SU-DHL-6 (cell line): ENCODE data around the gene RTF1.
"Not testable (repeated sequence)": the region's sequence is repeated elsewhere in the genome, so short reads cannot be mapped to it uniquely, and the experiment has no call there.

Source experiments
- H2AFZ ChIP-seq: fragments of 200-600 bp; sonication (generic); 2 replicates; pipeline ENCODE4 v1.6.1; 2014; ENCODE audit warnings: low read depth, mild to moderate bottlenecking, moderate library complexity, mixed read lengths, antibody characterized with exemption, low read length; ENCODE audit not compliant: severe bottlenecking
- H3F3A ChIP-seq: fragments of 200-600 bp; shearing (Covaris generic); 2 replicates; pipeline ENCODE4 v1.6.0; 2016; ENCODE audit warnings: antibody characterized with exemption, mild to moderate bottlenecking; ENCODE audit not compliant: insufficient read depth
- H3K27ac ChIP-seq: fragments of 200-600 bp; sonication (generic); 2 replicates; pipeline ENCODE4 v1.5.1; 2016; ENCODE audit warnings: low read depth, mild to moderate bottlenecking, low read length, moderate library complexity, mixed read lengths
- H3K27me3 ChIP-seq: fragments of 200-600 bp; sonication (generic), shearing (Covaris generic); 2 replicates; pipeline ENCODE4 v1.6.0; 2014; ENCODE audit warnings: mild to moderate bottlenecking, low read length
- H3K36me3 ChIP-seq: fragments of 200-600 bp; sonication (generic); 2 replicates; pipeline ENCODE4 v1.6.1; 2014; ENCODE audit warnings: mild to moderate bottlenecking, low read length, mixed read lengths
- H3K4me2 ChIP-seq: fragments of 300-600, 200-600 bp; shearing (Covaris generic), sonication (generic); 2 replicates; pipeline ENCODE4 v1.6.0; 2014; ENCODE audit warnings: low read length, low read depth, mild to moderate bottlenecking; ENCODE audit not compliant: poor library complexity, severe bottlenecking
- H3K4me3 ChIP-seq: fragments of 200-600 bp; sonication (generic); 2 replicates; pipeline ENCODE4 v1.5.1; 2014; ENCODE audit warnings: antibody characterized with exemption, low read length, mild to moderate bottlenecking, mixed read lengths; ENCODE audit not compliant: insufficient read depth, poor library complexity, severe bottlenecking
- H3K79me2 ChIP-seq: fragments of 200-600 bp; sonication (generic); 2 replicates; pipeline ENCODE4 v1.6.1; 2014; ENCODE audit warnings: mild to moderate bottlenecking, low read length, moderate library complexity; ENCODE audit not compliant: insufficient read depth
- H3K9ac ChIP-seq: fragments of 200-600 bp; sonication (generic); 2 replicates; pipeline ENCODE4 v1.7.0; 2014; ENCODE audit warnings: mild to moderate bottlenecking, low read length
- H3K9me2 ChIP-seq: fragments of 200-600 bp; sonication (generic); replicated peaks from 2 replicates; pipeline ENCODE4 v1.6.1; 2014; ENCODE audit warnings: low read length; ENCODE audit not compliant: insufficient read depth
- H3K9me3 ChIP-seq: fragments of 200-600 bp; sonication (generic); 2 replicates; pipeline ENCODE4 v1.6.1; 2014; ENCODE audit warnings: low read length, mixed read lengths; ENCODE audit not compliant: insufficient read depth
- H4K20me1 ChIP-seq: fragments of 200-600 bp; sonication (generic); 2 replicates; pipeline ENCODE4 v1.6.1; 2014; ENCODE audit warnings: low read depth, mild to moderate bottlenecking, antibody characterized with exemption, low read length, moderate library complexity, mixed read lengths
- EZH2phosphoT487 ChIP-seq: fragments of 200-600 bp; sonication (generic), shearing (Covaris generic); conservative IDR thresholded peaks from 2 replicates; pipeline ENCODE4 v1.6.1; 2018; ENCODE audit warnings: mild to moderate bottlenecking, antibody characterized with exemption, low read length, moderate library complexity, mixed read lengths
- TF ChIP-seq, protein P1 (sequence below): fragments of 200-600 bp; sonication (generic); IDR thresholded peaks from one replicate; pipeline ENCODE4 v1.5.1; 2017; ENCODE audit warnings: antibody characterized with exemption, mild to moderate bottlenecking, low read length, moderate library complexity; ENCODE audit not compliant: insufficient read depth, poor library complexity, severe bottlenecking

The RTF1 gene

GRCh38 chr15:41466711-41467110 is 49.8 kb downstream of the RTF1 start:
- H3K79me2 ChIP-seq, result no peaks in the 10 kb centered on the region
- H3K27ac ChIP-seq, result no peak overlapping the region
- H3K36me3 ChIP-seq, result peaks cover 11% of the 10 kb centered on the region
- H3K4me2 ChIP-seq, result no peak overlapping the region
- no peak overlapping the region for H3K9ac ChIP-seq
- H3K9me2 ChIP-seq, result no peaks in the 10 kb centered on the region
- H3K4me3 ChIP-seq, result no peak overlapping the region
- H2AFZ ChIP-seq, result no peak overlapping the region
- H3F3A ChIP-seq, result no peaks in the 10 kb centered on the region
- no peaks in the 10 kb centered on the region for H3K9me3 ChIP-seq
- no peaks in the 10 kb centered on the region for H3K27me3 ChIP-seq
- TF ChIP-seq, protein P1, sequence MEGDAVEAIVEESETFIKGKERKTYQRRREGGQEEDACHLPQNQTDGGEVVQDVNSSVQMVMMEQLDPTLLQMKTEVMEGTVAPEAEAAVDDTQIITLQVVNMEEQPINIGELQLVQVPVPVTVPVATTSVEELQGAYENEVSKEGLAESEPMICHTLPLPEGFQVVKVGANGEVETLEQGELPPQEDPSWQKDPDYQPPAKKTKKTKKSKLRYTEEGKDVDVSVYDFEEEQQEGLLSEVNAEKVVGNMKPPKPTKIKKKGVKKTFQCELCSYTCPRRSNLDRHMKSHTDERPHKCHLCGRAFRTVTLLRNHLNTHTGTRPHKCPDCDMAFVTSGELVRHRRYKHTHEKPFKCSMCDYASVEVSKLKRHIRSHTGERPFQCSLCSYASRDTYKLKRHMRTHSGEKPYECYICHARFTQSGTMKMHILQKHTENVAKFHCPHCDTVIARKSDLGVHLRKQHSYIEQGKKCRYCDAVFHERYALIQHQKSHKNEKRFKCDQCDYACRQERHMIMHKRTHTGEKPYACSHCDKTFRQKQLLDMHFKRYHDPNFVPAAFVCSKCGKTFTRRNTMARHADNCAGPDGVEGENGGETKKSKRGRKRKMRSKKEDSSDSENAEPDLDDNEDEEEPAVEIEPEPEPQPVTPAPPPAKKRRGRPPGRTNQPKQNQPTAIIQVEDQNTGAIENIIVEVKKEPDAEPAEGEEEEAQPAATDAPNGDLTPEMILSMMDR, result no peak
- TF ChIP-seq EZH2phosphoT487, result no peak
- H4K20me1 ChIP-seq, result no peaks in the 10 kb centered on the region

DNA sequence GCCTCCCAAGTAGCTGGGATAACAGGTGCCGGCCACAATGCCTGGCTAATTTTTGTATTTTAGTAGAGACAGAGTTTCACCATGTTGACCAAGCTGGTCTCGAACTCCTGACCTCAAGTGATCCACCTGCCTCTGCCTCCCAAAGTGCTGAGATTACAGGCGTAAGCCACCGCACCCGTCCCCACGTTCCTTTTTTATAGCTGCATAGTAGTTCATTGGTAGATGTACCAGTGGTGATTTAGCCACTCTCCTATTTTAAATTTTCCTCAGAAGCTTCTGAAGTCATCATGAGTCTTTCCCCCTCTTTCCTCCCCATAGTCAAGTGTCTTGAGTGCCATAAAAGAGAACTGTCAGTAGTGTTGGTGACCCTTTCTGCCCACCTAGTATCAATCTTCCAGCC is 52.7 kb downstream of the RTF1 start:
- not testable (repeated sequence) for H3F3A ChIP-seq, H3K27ac ChIP-seq, H3K9ac ChIP-seq, H3K79me2 ChIP-seq, H3K4me2 ChIP-seq, H3K9me2 ChIP-seq, H3K4me3 ChIP-seq, H3K9me3 ChIP-seq, H3K27me3 ChIP-seq, H4K20me1 ChIP-seq, H2AFZ ChIP-seq
- peaks cover 11% of the 10 kb centered on the region for H3K36me3 ChIP-seq

DNA sequence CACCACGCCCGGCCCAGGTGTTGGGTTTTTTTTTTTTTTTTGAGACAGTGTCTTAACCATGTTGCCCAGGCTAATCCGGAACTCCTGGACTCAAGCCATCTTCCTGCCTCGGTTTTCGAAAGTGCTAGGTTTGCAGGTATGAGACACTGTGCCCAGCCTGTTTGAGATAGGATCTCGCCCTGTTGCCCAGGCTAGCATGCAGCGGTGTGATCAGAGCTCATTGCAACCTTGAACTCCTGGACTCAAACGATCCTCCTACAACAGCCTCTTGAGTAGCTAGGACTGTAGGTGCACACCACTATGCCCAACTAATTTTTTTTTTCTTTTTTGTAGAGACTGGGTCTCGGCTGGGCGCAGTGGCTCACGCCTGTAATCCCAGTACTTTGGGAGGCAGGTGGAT is 56.5 kb downstream of the RTF1 start:
- H3K79me2 ChIP-seq, result no peaks in the 10 kb centered on the region
- H3F3A ChIP-seq, result no peaks in the 10 kb centered on the region
- no peaks in the 10 kb centered on the region for H3K9me3 ChIP-seq
- H4K20me1 ChIP-seq, result no peaks in the 10 kb centered on the region
- no peak overlapping the region for H3K4me2 ChIP-seq
- no peak overlapping the region for H2AFZ ChIP-seq
- no peak overlapping the region for H3K9ac ChIP-seq
- H3K9me2 ChIP-seq, result no peaks in the 10 kb centered on the region
- peaks cover 24% of the 10 kb centered on the region; the same call in 1 of the 2 replicates for H3K36me3 ChIP-seq
- no peaks in the 10 kb centered on the region for H3K27me3 ChIP-seq
- no peak overlapping the region for H3K27ac ChIP-seq
- no peak overlapping the region for H3K4me3 ChIP-seq
- TF ChIP-seq, protein P1, result no peak
- TF ChIP-seq EZH2phosphoT487, result no peak

GRCh38 chr15:41474436-41474835 is 57.5 kb downstream of the RTF1 start:
- H3K9me3 ChIP-seq, result no peaks in the 10 kb centered on the region
- no peaks in the 10 kb centered on the region for H4K20me1 ChIP-seq
- no peaks in the 10 kb centered on the region for H3K27me3 ChIP-seq
- H3K4me2 ChIP-seq, result no peak overlapping the region
- H3K36me3 ChIP-seq, result peaks cover 28% of the 10 kb centered on the region
- H3K4me3 ChIP-seq, result no peak overlapping the region
- H3K79me2 ChIP-seq, result no peaks in the 10 kb centered on the region
- no peaks in the 10 kb centered on the region for H3F3A ChIP-seq
- H2AFZ ChIP-seq, result no peak overlapping the region
- H3K9ac ChIP-seq, result no peak overlapping the region
- no peaks in the 10 kb centered on the region for H3K9me2 ChIP-seq
- H3K27ac ChIP-seq, result no peak overlapping the region
- TF ChIP-seq, protein P1, result no peak
- no peak for TF ChIP-seq EZH2phosphoT487
